Ovary (tissue), 3 donors: Measurements from ENCODE around the gene MT1X.

Experiments
- EP300 ChIP-seq: sonication (generic); formaldehyde crosslinking; IDR thresholded peaks from one replicate; pipeline ENCODE4 v1.6.1; 2017; ENCODE audit warnings: antibody characterized with exemption
- POLR2A ChIP-seq: fragments of 450-650 bp; IDR thresholded peaks from one replicate; pipeline ENCODE4 v1.6.1; 2017; ENCODE audit warnings: antibody characterized with exemption, mild to moderate bottlenecking, moderate library complexity
- TF ChIP-seq, protein P1 (sequence below), 3 donors: fragments of 450-650 bp in 2 of 3; fragments of 200-600 bp in 1 of 3; IDR thresholded peaks; one replicate each; pipeline versions ENCODE4 v1.5.1 to v1.8.0; 2016 to 2022; ENCODE audit warnings: antibody characterized with exemption in 3 of 3, mild to moderate bottlenecking in 1 of 3
- donor health status: DM: no; HTN: no; CAD: no.

DNA sequence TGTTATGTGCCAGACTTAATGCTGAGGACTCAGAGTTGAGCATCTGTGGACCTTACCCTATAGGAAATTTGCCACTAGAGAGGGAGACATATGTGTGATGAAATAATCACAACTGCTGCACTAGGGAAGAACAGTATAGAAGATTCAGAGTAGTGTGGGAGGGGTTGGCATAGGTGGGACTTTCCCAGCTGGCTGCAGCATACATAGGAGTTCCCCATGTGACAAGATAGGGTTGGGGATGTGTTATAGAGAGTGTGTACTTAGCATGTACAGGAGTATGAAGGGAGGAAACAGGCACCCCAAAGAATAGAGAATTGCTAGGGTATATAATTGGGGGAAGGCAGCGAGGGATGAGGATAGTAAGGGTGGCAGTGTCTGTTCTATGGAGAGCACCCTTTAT, 50.6 kb downstream of the MT1X start:
- TF ChIP-seq POLR2A (no peak), EP300 (no peak)
- TF ChIP-seq, protein P1, sequence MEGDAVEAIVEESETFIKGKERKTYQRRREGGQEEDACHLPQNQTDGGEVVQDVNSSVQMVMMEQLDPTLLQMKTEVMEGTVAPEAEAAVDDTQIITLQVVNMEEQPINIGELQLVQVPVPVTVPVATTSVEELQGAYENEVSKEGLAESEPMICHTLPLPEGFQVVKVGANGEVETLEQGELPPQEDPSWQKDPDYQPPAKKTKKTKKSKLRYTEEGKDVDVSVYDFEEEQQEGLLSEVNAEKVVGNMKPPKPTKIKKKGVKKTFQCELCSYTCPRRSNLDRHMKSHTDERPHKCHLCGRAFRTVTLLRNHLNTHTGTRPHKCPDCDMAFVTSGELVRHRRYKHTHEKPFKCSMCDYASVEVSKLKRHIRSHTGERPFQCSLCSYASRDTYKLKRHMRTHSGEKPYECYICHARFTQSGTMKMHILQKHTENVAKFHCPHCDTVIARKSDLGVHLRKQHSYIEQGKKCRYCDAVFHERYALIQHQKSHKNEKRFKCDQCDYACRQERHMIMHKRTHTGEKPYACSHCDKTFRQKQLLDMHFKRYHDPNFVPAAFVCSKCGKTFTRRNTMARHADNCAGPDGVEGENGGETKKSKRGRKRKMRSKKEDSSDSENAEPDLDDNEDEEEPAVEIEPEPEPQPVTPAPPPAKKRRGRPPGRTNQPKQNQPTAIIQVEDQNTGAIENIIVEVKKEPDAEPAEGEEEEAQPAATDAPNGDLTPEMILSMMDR (IDR thresholded peaks at IDR 0.05): no peak
